Ovary (tissue), 9 donors: ENCODE measurements around the gene YEATS2. TPM values are rescaled to one million over a fixed set of nuclear protein-coding genes. Genes with fewer than 3 reads are reported as not detected.

Experiments
- DNase-seq, 5 donors: peaks; one replicate each; pipeline ENCODE4 v3.0.0-alpha.2; 2019 to 2020
- H3K27ac ChIP-seq, 2 donors: fragments of 200-600 bp; one replicate each; pipeline versions ENCODE4 v1.5.1 to v1.8.0; 2019 to 2022
- H3K27me3 ChIP-seq: fragments of 200-600 bp; one replicate; pipeline ENCODE4 v1.8.0; 2022
- H3K36me3 ChIP-seq: fragments of 200-600 bp; sonication (generic); one replicate; pipeline ENCODE4 v1.5.1; 2019
- H3K4me1 ChIP-seq: one replicate; pipeline ENCODE4 v1.8.1; 2013; ENCODE audit warnings: mild to moderate bottlenecking, moderate library complexity; ENCODE audit not compliant: insufficient read depth
- H3K4me3 ChIP-seq: fragments of 200-600 bp; sonication (generic); one replicate; pipeline ENCODE4 v1.5.1; 2017
- H3K9me3 ChIP-seq, 2 donors: fragments of 200-600 bp in 1 of 2; sonication (generic) in 1 of 2; one replicate each; pipeline versions ENCODE4 v1.5.1 to v1.8.1; 2013 to 2019; ENCODE audit warnings: mild to moderate bottlenecking in 1 of 2, moderate library complexity in 1 of 2
- CTCF ChIP-seq, 3 donors: fragments of 450-650 bp in 2 of 3; fragments of 200-600 bp in 1 of 3; IDR thresholded peaks; one replicate each; pipeline versions ENCODE4 v1.5.1 to v1.8.0; 2016 to 2022; ENCODE audit warnings: antibody characterized with exemption in 3 of 3, mild to moderate bottlenecking in 1 of 3
- EP300 ChIP-seq: sonication (generic); formaldehyde crosslinking; IDR thresholded peaks from one replicate; pipeline ENCODE4 v1.6.1; 2017; ENCODE audit warnings: antibody characterized with exemption
- POLR2A ChIP-seq: fragments of 450-650 bp; IDR thresholded peaks from one replicate; pipeline ENCODE4 v1.6.1; 2017; ENCODE audit warnings: antibody characterized with exemption, mild to moderate bottlenecking, moderate library complexity
- WGBS, 3 donors: extraction: QIAGEN DNeasy Blood & Tissue Kit in 1 of 3; methylation state at CpG; one replicate each; pipeline versions ENCODE4 v1.1.5 to v1.1.7; 2013 to 2017; 5-methylcytosine and 5-hydroxymethylcytosine counted together
- intact Hi-C, 4 donors: fragments of 100-400 bp; cut with DNase I; formaldehyde crosslinking; loops; one replicate each; pipeline versions ENCODE4 v1.11.0 to v1.15.1; 2022 to 2023
- polyA plus RNA-seq, 2 donors: library from polyadenylated mRNA; stranded (reverse); fragments of 200-250 nt in 1 of 2; fragments of 350-450 nt in 1 of 2; fragmentation: Illumina TruSeq in 1 of 2; extraction: RNeasy Lipid Tissue Mini Kit (QIAGEN cat#74804) in 1 of 2; gene quantifications; one replicate each; pipeline ENCODE4 v1.2.3, GENCODE V29; 2013 to 2014
- total RNA-seq, 7 donors: library from RNA; depleted of rRNA in 2 of 7; stranded (reverse); fragments of >200 nt in 2 of 7; fragmentation: NEBNext Ultra II Directional in 3 of 7; extraction: Animal tissue kit (Norgen Biotek cat#: 25700) in 3 of 7; gene quantifications; one replicate each; pipeline versions ENCODE4 v1.1.0 to v1.2.4, GENCODE V29; 2016 to 2023
- donor health status: DM: no; HTN: no; CAD: no; lungs with moderate emphysema.
- donor health status: DM: no; HTN: no; CAD: no.
- donor health status: Bipolar disorder and iron deficiency.
- donor health status: DM: yes; HTN: yes; CAD: no.
- donor health status: DM: no; HTN: no; CAD: no.
- donor health status: DM: yes; HTN: yes; CAD: no.

Gene YEATS2
- total and polyA plus RNA-seq, 9 donors, result 11.3 to 35.5 (median 26.0) TPM

- no peaks in the 10 kb centered on the region for H3K36me3 ChIP-seq
Measured at GRCh38 chr3:183762304-183762703, 64.7 kb downstream of the YEATS2 start.

GRCh38 chr3:183764847-183765731, 67.5 kb downstream of the YEATS2 start:
- Histone ChIP-seq H3K27ac (no peak overlapping the region), H3K36me3 (no peaks in the 10 kb centered on the region), H3K9me3 (no peaks in the 10 kb centered on the region), H3K4me1 (no peaks in the 10 kb centered on the region), H3K27me3 (no peaks in the 10 kb centered on the region), H3K4me3 (no peak overlapping the region)
- DNase-seq, result no peak
- WGBS, 3 donors, result 66 to 71% (median 67%) methylated on average over 7 of the region's 7 CpGs
- intact Hi-C loops, result loop anchor here in 3 of 4 donors (5.0 to 10.0 kb wide), 3 partner anchors 290 to 298 kb away; no protein-coding TSS in a partner anchor
- TF ChIP-seq POLR2A (no peak), CTCF (IDR thresholded peaks at IDR 0.05) (no peak), EP300 (no peak)

More at GRCh38 chr3:183762304-183762703, 64.7 kb downstream of the YEATS2 start:
- intact Hi-C loops, result loop anchor here in 1 of 4 donors (10.0 kb wide), 1 partner anchor 288 kb away; no protein-coding TSS in a partner anchor
- H3K27me3 ChIP-seq, result no peaks in the 10 kb centered on the region
- H3K4me3 ChIP-seq, result no peak overlapping the region
- no peak for TF ChIP-seq CTCF (IDR thresholded peaks at IDR 0.05)
- no peak for TF ChIP-seq POLR2A
- no peak for TF ChIP-seq EP300
- no peak overlapping the region for H3K27ac ChIP-seq
- H3K4me1 ChIP-seq, result no peaks in the 10 kb centered on the region
- 91 to 95% (median 94%) methylated on average over 6 of the region's 6 CpGs for WGBS, 3 donors
- no peak for DNase-seq
- no peaks in the 10 kb centered on the region for H3K9me3 ChIP-seq

- TF ChIP-seq POLR2A, result no peak
- TF ChIP-seq CTCF (IDR thresholded peaks at IDR 0.05), result no peak
- no peak for TF ChIP-seq EP300
- Histone ChIP-seq H3K4me1 (no peaks in the 10 kb centered on the region), H3K27me3 (no peaks in the 10 kb centered on the region), H3K4me3 (no peak overlapping the region), H3K36me3 (no peaks in the 10 kb centered on the region), H3K9me3 (no peaks in the 10 kb centered on the region), H3K27ac (no peak overlapping the region)
- intact Hi-C loops, result loop anchor here (2.0 to 10.0 kb wide), 4 partner anchors 291 to 299 kb away; no protein-coding TSS in a partner anchor
- no peak for DNase-seq
Measured at GRCh38 chr3:183766107-183766506, 68.5 kb downstream of the YEATS2 start.

GRCh38 chr3:183766745-183767606, 69.4 kb downstream of the YEATS2 start:
- no peaks in the 10 kb centered on the region for H3K36me3 ChIP-seq
- peak; percentile 60 to 76 (median 70) for TF ChIP-seq CTCF (IDR thresholded peaks at IDR 0.05)
- no peak for TF ChIP-seq POLR2A
- WGBS, 3 donors, result 62 to 68% (median 64%) methylated on average over 9 of the region's 9 CpGs
- peak; percentile 63 to 79 (median 71) for DNase-seq
- no peaks in the 10 kb centered on the region for H3K4me1 ChIP-seq
- no peak overlapping the region for H3K27ac ChIP-seq
- no peak overlapping the region for H3K4me3 ChIP-seq
- intact Hi-C loops, result loop anchor here (2.0 to 10.0 kb wide), 4 partner anchors 292 to 300 kb away; no protein-coding TSS in a partner anchor
- H3K27me3 ChIP-seq, result no peaks in the 10 kb centered on the region
- no peaks in the 10 kb centered on the region for H3K9me3 ChIP-seq
